H1 (cell line): ENCODE data around the gene RYK. TPM values are rescaled to one million over a fixed set of nuclear protein-coding genes. Genes with fewer than 3 reads are reported as not detected.

Experiments
- SUZ12 ChIP-seq: fragments of 200-600 bp; sonication (generic); IDR thresholded peaks from 2 replicates; pipeline ENCODE4 v1.6.1; 2012; ENCODE audit warnings: mild to moderate bottlenecking, inconsistent platforms, low read length, moderate library complexity, mixed read lengths
- YY1 ChIP-seq: IDR thresholded peaks from 2 replicates; pipeline ENCODE4 v1.6.1; 2011; ENCODE audit warnings: low read depth, mild to moderate bottlenecking, low read length
- polyA plus RNA-seq, 7 experiments: library from polyadenylated mRNA; depleted of rRNA in 3 of 7; stranded (reverse) in 5 of 7; unstranded in 2 of 7; fragments of >200 nt in 5 of 7; fragments of 200-250 nt in 2 of 7; gene quantifications; 1 replicate in 5 of 7; 2 replicates in 1 of 7; 4 replicates in 1 of 7; pipeline versions ENCODE4 v1.2.1 to v1.2.3, GENCODE V29; 2011 to 2013; ENCODE audit warnings: missing spikeins in 2 of 7, mixed read lengths in 2 of 7
- total RNA-seq: library from RNA; stranded (reverse); fragmentation: NEBNext Ultra II Directional; extraction: Animal tissue kit (Norgen Biotek cat#: 25700); gene quantifications from 2 replicates; pipeline ENCODE4 v1.2.1, GENCODE V29; 2021

RYK gene
- total and polyA plus RNA-seq, 2 of the 8 experiments (the other 6 are each of a cell fraction or from before 2014, with no cell fraction given): 30.5 to 63.8 TPM

- no peak for TF ChIP-seq YY1
- no peak for TF ChIP-seq SUZ12
Observed at GRCh38 chr3:134242649-134243617, 7.7 kb downstream of the RYK start (continued).
